Activated CD8-positive, alpha-beta memory T cell treated with anti-CD3 and anti-CD28 coated beads for 4 hours (primary cell): ENCODE results near the gene FGF11.
"Not testable (repeated sequence)": the region's sequence is repeated elsewhere in the genome, so short reads cannot be mapped to it uniquely, and the experiment has no call there.

ENCODE experiments used
- DNase-seq, 2 donors: peaks; one replicate each; pipeline ENCODE4 v3.0.0-alpha.2; 2020; ENCODE audit warnings: low read depth in 2 of 2

Gene FGF11

DNA sequence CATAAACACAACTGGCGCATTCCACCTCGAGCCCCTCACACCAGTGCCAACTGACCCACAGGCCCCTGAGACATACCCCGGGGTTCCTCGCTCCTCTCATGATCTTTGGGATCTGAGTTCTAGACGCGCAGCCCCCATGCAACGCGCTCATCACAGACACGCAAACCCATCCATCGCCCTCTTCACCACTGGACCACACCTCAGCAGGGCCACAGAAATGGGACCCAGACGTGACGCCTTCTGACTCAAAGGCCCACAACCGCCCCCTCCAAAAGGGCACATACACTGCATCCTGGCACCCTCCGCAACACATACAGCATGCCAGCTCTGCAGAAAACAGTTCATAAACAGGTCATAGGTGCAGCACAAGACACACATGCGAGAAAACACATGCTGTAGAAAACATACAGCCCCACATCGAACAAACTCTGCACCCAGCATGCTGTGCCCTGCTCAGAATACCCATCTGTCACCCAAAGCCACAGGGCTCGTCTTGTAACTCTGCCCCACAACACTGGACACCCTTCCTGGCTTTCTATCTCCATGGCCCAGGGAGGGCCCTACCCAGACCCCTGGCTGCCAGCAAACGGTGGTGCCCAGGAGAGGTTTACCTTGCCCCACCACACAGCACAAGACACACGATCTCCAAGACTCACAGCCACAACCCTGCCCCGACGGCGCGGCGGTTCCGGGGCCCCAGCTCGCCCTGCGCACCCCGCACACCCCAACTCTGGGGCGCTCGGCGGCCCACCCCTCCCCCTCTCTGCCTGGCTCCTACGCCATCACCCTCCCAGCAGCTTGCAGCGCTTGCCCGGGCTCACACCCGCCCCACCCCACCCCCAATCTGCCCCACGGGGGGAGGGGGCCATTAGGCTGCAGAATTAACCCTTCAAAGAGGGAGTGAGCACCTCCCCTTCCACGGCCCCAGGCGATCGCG is 39.2 kb downstream of the FGF11 start:
- peak in 1 of 2 donors; percentile 33 for DNase-seq

DNA sequence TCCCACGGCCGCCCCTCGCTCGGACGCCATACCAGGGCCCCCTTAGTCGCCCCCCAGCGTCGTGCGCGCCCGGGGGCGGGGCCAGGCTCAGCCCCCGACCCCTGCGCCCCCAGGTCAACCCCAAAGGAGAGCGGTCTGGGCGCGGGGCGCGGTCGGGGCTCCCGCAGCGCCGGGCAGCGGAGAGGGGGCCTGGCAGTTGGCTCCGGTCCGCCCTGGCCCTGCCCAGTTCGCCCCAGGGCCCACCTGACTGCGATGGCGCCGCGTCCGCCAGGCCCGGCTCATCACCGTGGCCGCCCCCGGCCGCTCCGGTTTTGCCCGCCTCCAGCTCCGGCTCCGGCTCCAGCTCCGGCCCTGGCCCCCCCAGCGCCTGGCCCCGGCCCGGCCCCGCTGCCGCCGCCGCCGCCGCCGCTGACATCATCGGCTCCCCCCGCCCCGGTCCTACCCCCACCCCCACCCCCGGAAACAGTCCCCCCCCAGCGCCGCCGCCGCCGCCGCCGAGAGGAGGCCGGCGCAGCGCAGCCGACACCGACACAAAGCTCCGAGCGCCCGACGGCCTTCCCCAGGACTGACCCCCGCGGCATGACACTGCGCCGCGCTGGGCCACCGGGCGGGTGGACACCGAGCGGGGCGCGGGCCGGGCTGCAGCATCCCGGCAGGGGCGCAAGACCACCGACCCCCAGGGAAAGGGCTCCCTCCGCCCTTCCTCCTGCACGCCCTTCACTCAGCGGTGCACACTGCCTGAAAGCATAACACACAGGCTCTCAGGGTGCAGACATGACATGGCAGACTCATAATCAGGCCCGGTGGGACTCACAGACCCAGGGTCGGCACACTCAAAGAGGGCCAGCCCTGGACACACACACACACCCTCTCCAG is 40.1 kb downstream of the FGF11 start, which contains the start of gene ZBTB4:
ZBTB4 (minus strand) TSS at position 419 of the 876 bp plus-strand sequence. CDS start 12,830 bp downstream, outside the sequence.
- DNase-seq = peak in 1 of 2 donors; percentile 19

DNA sequence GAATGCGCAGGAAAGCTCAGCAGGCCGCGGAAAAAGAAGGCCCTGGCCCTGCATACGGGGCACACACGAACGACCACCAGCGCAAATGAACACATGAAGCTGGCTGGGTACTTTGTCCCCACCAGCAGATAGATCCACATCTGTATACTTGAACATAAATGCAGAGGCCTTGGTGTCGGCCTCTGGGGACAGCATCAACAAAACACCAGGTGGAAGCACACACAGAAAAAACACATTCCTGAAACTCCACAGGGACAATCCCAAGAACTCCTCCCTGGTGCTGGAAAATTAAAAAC is 40.7 kb downstream of the FGF11 start:
- no peak for DNase-seq

DNA sequence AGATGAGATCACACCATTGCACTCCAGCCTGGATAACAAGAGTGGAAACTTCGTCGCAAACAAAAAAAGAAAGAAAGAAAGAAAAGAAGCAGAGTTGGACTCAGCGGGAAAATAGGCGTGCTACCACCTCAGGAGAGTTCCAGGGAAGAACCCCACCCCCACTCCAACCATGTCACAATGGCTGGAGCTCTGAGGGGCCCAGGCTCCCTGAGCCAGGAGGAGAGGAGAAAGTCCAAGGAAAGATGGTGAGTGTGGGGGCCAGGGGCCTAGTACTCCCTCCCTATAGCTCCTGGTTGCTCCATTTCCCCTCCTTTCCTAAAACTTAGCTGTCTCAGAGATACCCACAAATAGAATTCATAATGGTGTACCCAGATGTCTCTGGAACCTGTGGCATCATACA is 42.0 kb downstream of the FGF11 start, which contains the start of gene SLC35G6:
SLC35G6 (plus strand) TSS at position 172 of the 400 bp plus-strand sequence; CDS start at position 243, 71 bp downstream.
- DNase-seq = not testable (repeated sequence)

DNA sequence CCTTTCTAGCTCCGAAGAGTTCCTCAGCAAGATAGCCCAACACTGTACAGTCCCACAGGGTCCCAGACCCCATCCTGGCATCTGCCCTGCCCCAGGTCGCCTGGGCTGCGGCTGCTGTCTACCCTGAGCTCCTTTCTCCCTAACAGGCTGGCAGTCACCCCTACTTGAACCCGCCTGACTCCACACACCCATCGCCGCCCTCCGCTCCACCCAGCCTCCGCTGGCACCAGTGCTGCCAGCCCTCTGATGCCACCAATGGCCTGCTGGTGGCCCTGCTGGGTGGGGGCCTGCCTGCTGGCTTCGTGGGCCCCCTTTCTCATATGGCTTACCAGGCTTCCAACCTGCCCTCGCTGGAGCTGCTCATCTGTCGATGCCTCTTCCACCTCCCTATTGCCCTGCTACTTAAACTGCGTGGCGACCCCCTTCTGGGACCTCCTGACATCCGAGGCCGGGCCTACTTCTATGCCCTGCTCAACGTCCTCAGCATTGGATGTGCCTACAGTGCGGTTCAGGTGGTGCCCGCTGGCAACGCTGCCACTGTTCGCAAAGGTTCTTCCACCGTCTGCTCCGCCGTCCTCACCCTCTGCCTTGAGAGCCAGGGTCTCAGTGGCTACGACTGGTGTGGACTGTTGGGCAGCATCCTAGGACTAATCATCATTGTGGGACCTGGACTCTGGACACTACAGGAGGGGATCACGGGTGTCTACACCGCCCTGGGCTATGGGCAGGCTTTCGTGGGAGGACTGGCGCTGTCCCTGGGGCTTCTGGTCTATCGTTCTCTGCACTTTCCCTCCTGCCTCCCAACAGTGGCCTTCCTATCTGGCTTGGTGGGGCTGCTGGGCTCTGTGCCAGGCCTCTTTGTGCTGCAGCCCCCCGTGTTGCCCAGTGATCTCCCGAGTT is 42.8 kb downstream of the FGF11 start:
- DNase-seq = not testable (repeated sequence)

DNA sequence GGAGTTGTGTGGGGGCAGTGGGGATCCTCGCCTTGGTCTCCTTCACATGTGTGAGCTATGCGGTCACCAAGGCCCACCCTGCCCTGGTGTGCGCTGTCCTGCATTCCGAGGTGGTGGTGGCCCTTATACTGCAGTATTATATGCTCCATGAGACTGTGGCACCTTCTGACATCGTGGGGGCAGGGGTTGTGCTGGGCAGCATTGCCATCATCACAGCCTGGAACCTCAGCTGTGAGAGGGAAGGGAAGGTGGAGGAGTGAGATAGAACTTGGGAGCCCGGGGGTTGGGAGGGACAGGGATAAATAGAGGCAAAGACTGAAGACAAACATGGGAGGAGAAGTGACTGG is 43.4 kb downstream of the FGF11 start:
- not testable (repeated sequence) for DNase-seq

DNA sequence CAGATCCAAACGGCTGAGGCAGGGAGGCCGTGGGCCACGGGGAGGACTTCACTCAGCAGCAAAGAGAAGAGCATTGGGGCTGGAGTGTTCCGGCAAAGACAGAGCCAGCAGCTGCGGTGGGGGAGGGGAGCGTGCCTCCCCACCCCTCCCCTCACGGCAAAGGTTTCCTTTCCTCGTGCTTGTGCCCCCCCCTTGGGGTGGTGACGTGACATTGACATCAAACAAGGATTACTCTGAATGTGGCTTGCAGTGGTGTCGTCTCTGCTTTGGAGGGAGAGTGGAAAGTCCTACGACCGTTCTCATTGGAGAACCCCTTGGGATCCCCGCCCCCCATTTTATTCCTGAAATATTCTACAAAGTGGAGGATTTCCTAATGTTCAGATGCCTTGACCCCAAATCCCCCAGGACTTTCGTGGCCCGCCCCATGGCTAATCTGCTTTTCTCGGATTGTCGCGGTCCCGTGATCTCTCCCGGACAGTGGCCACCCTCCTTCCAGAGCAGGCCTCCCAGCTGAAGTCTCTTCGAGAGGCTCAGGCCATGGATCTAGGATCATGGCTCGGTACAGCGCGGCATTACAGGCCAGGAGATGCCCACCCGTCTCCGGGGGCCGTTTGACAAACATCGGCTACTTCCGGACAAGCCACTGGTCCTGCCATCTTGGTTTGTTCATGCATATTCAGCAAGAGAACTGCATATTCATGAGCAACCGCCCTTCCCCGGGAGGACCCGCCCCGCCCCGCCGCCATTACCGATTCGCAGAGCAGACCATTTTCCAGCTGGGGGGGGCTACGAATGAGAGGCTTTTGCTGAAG is 44.1 kb downstream of the FGF11 start:
- DNase-seq = peak; percentile 88 to 91

DNA sequence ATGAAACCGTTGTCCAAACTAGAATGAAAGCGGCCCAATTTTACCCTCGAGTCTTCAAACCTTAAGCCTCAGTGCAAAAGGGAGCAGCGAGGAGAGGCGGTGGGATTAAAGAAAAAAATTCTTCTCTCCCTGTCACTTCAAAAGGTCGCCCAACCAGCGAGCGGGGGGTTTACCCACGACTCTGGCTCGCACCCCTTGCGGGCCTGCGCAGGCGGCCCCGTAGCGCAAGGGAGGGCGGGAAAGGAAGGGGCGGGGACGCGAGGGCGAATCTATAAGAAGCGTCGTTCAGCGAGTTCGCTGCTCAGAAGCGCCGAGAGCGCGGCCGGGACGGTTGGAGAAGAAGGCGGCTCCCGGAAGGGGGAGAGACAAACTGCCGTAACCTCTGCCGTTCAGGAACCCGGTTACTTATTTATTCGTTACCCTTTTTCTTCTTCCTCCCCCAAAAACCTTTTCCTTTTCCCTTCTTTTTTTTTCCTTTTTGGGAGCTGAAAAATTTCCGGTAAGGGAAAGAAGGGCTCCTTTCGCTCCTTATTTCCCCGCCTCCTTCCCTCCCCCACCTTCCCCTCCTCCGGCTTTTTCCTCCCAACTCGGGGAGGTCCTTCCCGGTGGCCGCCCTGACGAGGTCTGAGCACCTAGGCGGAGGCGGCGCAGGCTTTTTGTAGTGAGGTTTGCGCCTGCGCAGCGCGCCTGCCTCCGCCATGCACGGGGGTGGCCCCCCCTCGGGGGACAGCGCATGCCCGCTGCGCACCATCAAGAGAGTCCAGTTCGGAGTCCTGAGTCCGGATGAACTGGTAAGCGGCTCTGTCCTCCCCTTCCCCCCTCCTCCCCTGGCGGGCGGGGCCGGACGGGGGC is 45.0 kb downstream of the FGF11 start, which contains the start of gene POLR2A:
POLR2A (plus strand) TSS at position 300 of the 852 bp plus-strand sequence.
- DNase-seq = peak; percentile 95 to 96

DNA sequence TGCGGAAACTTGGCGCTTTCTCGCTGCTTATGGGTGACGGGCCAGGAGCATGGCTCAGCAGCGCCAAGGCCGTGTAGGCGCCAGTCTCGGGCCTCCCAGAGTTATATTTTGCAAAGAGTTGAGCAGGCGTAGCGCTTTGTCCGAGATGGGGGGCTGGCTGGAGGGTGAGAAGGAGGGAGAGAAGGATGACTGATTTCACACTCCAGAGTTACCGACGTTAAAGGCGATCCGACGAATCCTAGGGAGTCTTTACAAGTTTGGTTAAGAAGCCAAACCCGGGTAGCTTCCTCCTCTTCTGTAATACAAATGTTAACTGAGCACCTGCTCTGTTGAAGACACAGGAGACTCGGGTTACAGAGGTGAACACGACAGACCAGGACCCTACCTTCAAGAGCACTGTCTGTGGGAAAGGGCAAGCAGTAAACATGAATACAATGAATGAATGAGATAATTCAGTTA is 45.6 kb downstream of the FGF11 start:
- DNase-seq = no peak

DNA sequence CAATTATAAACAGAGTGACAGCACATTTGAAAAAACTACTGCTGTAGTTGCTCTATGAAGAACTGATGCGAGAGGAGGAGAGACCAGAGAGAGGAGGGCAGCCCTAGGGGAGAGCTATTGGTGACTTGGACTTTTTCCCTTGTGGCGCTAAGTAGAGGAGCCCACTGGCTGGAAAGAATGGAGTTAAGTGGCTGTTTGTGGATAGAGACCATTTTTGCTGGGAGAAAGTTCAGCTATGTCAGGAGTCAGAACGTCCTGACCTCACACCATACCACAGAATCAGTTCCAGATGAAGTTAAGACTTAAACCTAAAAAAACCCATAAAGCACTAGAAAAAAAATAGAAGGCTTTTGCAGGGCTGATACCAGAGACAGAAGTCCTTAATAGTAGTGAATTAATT is 46.9 kb downstream of the FGF11 start:
- no peak for DNase-seq

DNA sequence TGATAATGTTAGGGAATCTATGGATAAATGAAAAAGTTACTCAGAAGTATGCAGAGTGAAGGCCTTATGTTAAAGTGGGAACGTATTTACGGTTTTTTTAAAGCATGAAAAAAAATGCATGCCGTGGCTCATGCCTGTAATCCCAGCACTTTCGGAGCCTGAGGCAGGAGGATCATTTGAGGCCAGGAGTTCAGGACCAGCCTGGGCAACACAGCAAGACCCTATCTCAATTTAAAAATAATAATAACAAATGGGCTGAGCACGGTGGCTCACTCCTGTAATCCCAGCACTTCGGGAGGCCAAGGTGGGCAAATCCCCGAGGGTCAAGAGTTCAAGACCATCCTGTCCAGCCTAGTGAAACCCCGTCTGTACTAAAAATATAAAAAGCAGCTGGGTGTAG is 50.8 kb downstream of the FGF11 start:
- no peak for DNase-seq

DNA sequence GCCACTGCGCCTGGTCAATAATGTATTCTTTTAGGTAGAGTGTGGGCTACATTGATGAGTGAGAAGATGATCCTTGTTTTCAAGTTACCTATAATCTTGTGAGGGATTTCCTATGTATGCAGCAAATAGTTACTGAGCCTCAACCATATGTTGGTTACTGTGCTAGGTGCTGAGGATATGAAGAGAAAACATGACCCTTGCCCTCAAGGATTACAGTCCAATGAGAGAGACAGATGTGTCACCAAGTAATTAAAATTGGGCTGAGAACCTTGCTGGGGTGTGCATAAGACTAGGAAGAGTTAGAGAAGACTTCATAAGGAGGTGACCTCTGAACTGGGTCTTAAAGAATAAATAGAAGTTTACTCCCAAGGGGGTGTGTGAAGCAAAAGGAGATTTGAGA is 52.3 kb downstream of the FGF11 start:
- no peak for DNase-seq

DNA sequence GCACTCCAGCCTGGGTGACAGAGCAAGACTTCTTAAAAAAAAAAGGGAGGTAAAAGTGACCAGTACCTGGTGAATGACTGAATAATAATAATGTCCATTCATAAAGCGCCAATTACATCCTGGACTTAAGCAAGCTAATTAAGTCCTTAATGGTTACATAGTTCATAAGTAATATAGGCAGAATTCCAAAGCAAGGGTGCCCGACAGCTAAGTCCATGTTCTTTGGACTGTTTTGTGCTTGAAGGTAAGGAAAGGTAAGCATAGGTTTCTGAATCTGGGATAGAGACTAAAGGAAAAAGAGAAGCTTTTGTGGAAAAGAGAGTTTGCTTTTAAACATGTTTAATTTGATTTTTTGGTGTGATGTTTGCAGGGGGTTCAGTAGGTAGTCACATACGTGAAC is 54.6 kb downstream of the FGF11 start:
- DNase-seq = no peak
